ENCODE data around the gene SLAMF6.
"Not testable (repeated sequence)": the region's sequence is repeated elsewhere in the genome, so short reads cannot be mapped to it uniquely, and the experiment has no call there.

Gene SLAMF6

GRCh38 chr1:160504651-160505050 lies 18.4 kb downstream of the SLAMF6 start:
- DNase-seq (ENCODE audit: low read depth, low spot score), result no peak

- DNase-seq (ENCODE audit: low read depth, low spot score), result no peak
Observed at GRCh38 chr1:160503087-160503486, 20.0 kb downstream of the SLAMF6 start.

GRCh38 chr1:160500321-160500990 lies 22.6 kb downstream of the SLAMF6 start:
- no peak for DNase-seq (ENCODE audit: low read depth, low spot score)

- DNase-seq (ENCODE audit: low read depth, low spot score), result no peak
Observed at GRCh38 chr1:160499631-160500030, 23.4 kb downstream of the SLAMF6 start.

GRCh38 chr1:160498301-160499065 lies 24.6 kb downstream of the SLAMF6 start:
- not testable (repeated sequence) for DNase-seq (ENCODE audit: low read depth, low spot score)

GRCh38 chr1:160496334-160496733 lies 26.7 kb downstream of the SLAMF6 start:
- DNase-seq (ENCODE audit: low read depth, low spot score), result no peak

- peak; percentile 8 for DNase-seq (ENCODE audit: low read depth, low spot score)
Observed at GRCh38 chr1:160494620-160495019, 28.4 kb downstream of the SLAMF6 start.

- DNase-seq (ENCODE audit: low read depth, low spot score), result no peak
Observed at GRCh38 chr1:160492617-160493016, 30.4 kb downstream of the SLAMF6 start.

- no peak for DNase-seq (ENCODE audit: low read depth, low spot score)
Observed at GRCh38 chr1:160491981-160492380, 31.1 kb downstream of the SLAMF6 start.

- DNase-seq (ENCODE audit: low read depth, low spot score), result no peak
Observed at GRCh38 chr1:160491017-160491416, 32.0 kb downstream of the SLAMF6 start.

- no peak for DNase-seq (ENCODE audit: low read depth, low spot score)
Observed at GRCh38 chr1:160489513-160490261, 33.4 kb downstream of the SLAMF6 start.

- no peak for DNase-seq (ENCODE audit: low read depth, low spot score)
Observed at GRCh38 chr1:160488347-160489058, 34.6 kb downstream of the SLAMF6 start.

- DNase-seq (ENCODE audit: low read depth, low spot score), result peak; percentile 16
Observed at GRCh38 chr1:160486453-160486852, 36.6 kb downstream of the SLAMF6 start.

- no peak for DNase-seq (ENCODE audit: low read depth, low spot score)
Observed at GRCh38 chr1:160483505-160484185, 39.4 kb downstream of the SLAMF6 start.

- DNase-seq (ENCODE audit: low read depth, low spot score), result no peak
Observed at GRCh38 chr1:160481979-160482596, 41.0 kb downstream of the SLAMF6 start.

GRCh38 chr1:160480781-160481180 lies 42.3 kb downstream of the SLAMF6 start:
- not testable (repeated sequence) for DNase-seq (ENCODE audit: low read depth, low spot score)

- DNase-seq (ENCODE audit: low read depth, low spot score), result not testable (repeated sequence)
Observed at GRCh38 chr1:160479091-160479490, 44.0 kb downstream of the SLAMF6 start.

- DNase-seq (ENCODE audit: low read depth, low spot score), result no peak
Observed at GRCh38 chr1:160474392-160475242, 48.4 kb downstream of the SLAMF6 start.

GRCh38 chr1:160472112-160472511 lies 50.9 kb downstream of the SLAMF6 start:
- DNase-seq (ENCODE audit: low read depth, low spot score), result no peak

GRCh38 chr1:160471253-160471652 lies 51.8 kb downstream of the SLAMF6 start:
- DNase-seq (ENCODE audit: low read depth, low spot score), result no peak

All from ELF-1 (cell line).